Inflammatory macrophage treated with lipopolysaccharide for 1 hour (primary cell): Measurements from ENCODE around the gene RBM47.
"Not testable (repeated sequence)": the region's sequence is repeated elsewhere in the genome, so short reads cannot be mapped to it uniquely, and the experiment has no call there.

Experiments
- DNase-seq, 2 donors: peaks; one replicate each; pipeline ENCODE4 v3.0.0-alpha.2; 2020 to 2022

Gene RBM47

GRCh38 chr4:40435306-40435705, 194.4 kb downstream of the RBM47 start:
- not testable (repeated sequence) for DNase-seq

GRCh38 chr4:40434126-40434687, 195.5 kb downstream of the RBM47 start:
- DNase-seq: no peak

- no peak for DNase-seq
Measured at GRCh38 chr4:40432504-40432903, 197.2 kb downstream of the RBM47 start.

GRCh38 chr4:40427871-40428270, 201.8 kb downstream of the RBM47 start:
- DNase-seq: not testable (repeated sequence)

GRCh38 chr4:40427128-40427527, 202.5 kb downstream of the RBM47 start:
- DNase-seq: peak; percentile 73 to 84

GRCh38 chr4:40425799-40426574, 203.7 kb downstream of the RBM47 start:
- DNase-seq: no peak

GRCh38 chr4:40423735-40424134, 205.9 kb downstream of the RBM47 start:
- no peak for DNase-seq

GRCh38 chr4:40421839-40422708, 207.6 kb downstream of the RBM47 start:
- DNase-seq: no peak

- DNase-seq: no peak
Measured at GRCh38 chr4:40419231-40419912, 210.3 kb downstream of the RBM47 start.

- DNase-seq: no peak
Measured at GRCh38 chr4:40418430-40419230, 211.0 kb downstream of the RBM47 start.

- DNase-seq: no peak
Measured at GRCh38 chr4:40417941-40418340, 211.7 kb downstream of the RBM47 start.

- DNase-seq: no peak
Measured at GRCh38 chr4:40414673-40415072, 215.0 kb downstream of the RBM47 start.

GRCh38 chr4:40412866-40413795, 216.5 kb downstream of the RBM47 start:
- peak; percentile 87 to 89 for DNase-seq

- no peak for DNase-seq
Measured at GRCh38 chr4:40412388-40412787, 217.3 kb downstream of the RBM47 start.

- no peak for DNase-seq
Measured at GRCh38 chr4:40409835-40410234, 219.8 kb downstream of the RBM47 start.

- not testable (repeated sequence) for DNase-seq
Measured at GRCh38 chr4:40407468-40407867, 222.2 kb downstream of the RBM47 start.

GRCh38 chr4:40406340-40406739, 223.3 kb downstream of the RBM47 start:
- no peak for DNase-seq

GRCh38 chr4:40405193-40405592, 224.5 kb downstream of the RBM47 start:
- no peak for DNase-seq

- DNase-seq: no peak
Measured at GRCh38 chr4:40403081-40403480, 226.6 kb downstream of the RBM47 start.

- DNase-seq: no peak
Measured at GRCh38 chr4:40402556-40402955, 227.1 kb downstream of the RBM47 start.

GRCh38 chr4:40401631-40402030, 228.0 kb downstream of the RBM47 start:
- no peak for DNase-seq
